GM18499 (cell line): ENCODE measurements around the gene P2RX7.
"Not testable (repeated sequence)": the region's sequence is repeated elsewhere in the genome, so short reads cannot be mapped to it uniquely, and the experiment has no call there.

Experiments
- ATAC-seq: cut with Tn5 transposase; IDR thresholded peaks from one replicate; pipeline ENCODE4 v1.9.1; 2021; ENCODE audit warnings: moderate number of reproducible peaks; ENCODE audit not compliant: insufficient read depth, unreplicated experiment

Gene P2RX7

DNA sequence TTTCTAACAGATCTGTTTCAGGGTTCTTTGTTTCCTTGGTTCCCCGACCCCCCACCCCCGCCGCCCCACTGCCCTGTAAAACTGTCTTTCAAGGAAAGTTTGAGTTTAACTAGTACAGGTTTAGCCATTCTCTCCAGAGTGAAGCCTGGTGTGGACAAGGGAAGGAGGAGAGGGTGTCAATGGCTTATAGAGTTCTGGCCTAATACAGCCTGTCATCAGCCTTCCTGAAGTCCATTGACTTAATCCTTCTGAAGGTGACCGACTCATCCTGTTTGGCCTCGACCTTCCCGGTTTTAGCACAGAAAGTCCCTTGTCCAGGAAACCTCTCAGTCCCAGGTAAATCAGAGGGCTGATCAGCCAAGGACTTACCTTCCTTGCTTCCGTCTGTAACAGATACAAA, 66.3 kb downstream of the P2RX7 start:
- ATAC-seq = no peak

DNA sequence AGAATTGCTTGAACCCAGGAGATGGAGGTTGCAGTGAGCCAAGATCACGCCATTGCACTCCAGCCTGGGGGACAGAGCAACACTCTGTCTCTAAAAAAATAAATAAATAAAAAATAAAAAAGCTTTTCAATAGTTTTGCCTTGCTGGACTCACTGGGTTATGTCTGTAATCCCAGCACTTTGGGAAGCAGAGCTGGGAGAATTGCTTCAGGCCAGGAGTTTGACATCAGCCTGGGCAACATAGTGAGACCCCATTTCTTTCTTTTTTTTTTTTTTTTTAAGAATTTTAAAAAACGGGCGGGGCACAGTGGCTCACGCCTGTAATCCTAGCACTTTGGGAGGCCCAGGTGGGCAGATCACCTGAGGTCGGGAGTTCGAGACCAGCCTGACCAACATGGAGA, 68.5 kb downstream of the P2RX7 start:
- ATAC-seq = not testable (repeated sequence)

DNA sequence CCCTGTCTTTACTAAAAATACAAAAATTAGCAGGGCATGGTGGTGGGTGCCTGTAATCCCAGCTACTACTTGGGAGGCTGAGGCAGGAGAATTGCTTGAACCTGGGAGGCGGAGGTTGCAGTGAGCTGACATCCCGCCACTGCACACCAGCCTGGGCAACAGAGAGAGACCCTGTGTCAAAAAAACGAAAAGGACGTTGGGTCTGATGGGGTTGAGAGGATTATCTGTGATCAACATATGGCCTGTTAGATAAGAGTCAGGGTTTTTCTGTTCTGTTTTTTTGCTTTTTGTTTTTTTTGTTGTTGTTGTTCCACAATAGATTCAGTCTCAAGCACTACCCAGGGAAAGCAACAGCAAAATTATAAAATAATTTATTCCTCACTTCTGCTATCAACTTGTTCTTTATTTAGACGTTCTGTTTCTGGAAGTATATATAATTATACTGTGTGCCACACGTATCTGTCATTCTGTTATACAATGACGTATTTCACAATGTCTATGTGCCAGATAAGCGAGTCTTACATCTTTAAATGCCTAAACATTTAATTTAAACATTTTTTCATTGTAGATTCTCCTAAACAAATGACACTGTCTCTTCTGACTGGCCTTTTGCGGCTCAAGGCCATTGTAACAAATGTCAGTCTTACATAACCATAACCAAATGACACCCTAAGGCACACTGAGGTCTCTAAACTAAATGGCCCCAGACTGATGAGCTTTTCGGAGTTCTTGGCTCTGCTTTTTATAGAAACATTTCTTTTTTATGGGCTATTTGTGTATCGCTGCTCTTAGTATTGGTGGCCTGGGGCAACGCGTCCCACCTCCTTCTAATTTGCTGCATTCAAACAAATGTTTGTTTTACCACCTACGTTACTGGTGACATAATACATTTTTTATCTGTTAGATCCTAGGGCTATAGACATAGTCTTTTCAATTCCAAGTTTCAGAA, 70.0 kb downstream of the P2RX7 start:
- ATAC-seq = no peak

DNA sequence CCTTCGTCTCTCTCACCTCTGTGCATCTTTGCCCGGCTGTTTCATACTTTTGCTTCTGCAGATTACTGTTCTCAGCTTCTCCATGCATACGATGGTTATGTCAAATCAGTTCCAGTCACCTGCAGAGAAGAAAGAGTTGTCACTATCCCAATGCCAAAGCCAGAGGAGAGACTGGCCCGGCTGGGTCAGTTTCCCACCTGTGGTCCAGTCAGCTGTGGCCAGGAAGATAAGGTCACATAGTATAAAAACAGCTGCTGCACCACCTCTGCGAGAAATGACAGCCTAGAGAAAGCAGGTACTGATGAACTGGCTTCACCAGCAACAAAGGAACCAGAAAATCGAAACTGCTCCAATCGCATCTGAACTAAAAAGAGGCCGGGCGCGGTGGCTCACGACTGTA, 70.8 kb downstream of the P2RX7 start:
- ATAC-seq = no peak

DNA sequence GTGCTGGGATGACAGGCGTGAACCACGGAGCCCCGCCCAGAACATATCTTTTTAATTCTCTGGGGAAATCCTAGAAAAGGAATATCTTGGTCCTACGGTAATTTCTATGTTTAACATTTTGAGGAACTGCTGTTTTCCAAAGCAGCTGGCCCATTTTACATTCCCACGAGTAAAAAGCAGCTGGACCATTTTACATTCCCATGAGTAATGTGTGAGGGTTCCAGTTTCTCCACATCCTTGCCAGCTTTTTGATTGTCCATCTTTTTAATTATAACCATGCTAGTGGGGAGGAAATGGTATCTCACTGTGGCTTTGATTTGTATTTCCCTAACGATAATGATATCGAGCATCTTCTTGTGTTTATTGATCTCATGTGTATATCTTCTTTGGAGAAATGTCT, 72.8 kb downstream of the P2RX7 start:
- no peak for ATAC-seq

DNA sequence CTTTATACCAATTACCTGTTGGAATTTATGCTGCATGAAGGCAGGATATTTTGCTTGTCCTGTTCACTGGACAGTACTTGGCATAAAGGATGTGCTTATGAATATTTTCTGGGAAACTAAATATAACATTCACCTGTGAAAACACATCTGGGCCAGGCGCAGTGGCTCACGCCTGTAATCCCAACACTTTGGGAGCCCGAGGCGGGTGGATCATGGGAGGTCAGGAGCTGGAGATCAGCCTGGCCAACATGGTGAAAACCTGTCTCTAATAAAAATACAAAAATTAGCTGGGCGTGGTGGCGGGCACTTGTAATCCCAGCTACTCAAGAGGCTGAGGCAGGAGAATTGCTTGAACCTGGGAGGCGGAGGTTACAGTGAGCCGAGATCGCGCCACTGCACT, 75.9 kb downstream of the P2RX7 start:
- not testable (repeated sequence) for ATAC-seq

DNA sequence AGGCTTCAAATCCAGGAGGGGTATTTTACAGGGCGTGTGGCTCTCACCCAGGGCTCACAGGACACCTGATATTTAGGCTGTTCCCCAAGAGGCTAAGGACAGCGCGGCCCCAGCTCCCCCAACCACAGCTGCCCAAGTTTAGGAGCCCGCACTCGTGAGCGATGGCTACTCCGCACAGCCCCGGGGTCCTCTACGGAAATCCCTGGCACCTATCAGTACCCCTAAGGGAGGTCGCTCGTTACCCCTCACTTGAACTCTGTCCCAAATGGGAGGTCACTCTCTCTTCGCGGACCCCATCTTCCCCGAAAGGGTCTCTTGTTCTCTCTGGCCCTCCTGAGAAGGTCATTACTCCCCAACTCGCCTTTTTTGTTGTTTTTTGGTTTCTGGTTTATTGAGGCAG, 76.5 kb downstream of the P2RX7 start:
- no peak for ATAC-seq

DNA sequence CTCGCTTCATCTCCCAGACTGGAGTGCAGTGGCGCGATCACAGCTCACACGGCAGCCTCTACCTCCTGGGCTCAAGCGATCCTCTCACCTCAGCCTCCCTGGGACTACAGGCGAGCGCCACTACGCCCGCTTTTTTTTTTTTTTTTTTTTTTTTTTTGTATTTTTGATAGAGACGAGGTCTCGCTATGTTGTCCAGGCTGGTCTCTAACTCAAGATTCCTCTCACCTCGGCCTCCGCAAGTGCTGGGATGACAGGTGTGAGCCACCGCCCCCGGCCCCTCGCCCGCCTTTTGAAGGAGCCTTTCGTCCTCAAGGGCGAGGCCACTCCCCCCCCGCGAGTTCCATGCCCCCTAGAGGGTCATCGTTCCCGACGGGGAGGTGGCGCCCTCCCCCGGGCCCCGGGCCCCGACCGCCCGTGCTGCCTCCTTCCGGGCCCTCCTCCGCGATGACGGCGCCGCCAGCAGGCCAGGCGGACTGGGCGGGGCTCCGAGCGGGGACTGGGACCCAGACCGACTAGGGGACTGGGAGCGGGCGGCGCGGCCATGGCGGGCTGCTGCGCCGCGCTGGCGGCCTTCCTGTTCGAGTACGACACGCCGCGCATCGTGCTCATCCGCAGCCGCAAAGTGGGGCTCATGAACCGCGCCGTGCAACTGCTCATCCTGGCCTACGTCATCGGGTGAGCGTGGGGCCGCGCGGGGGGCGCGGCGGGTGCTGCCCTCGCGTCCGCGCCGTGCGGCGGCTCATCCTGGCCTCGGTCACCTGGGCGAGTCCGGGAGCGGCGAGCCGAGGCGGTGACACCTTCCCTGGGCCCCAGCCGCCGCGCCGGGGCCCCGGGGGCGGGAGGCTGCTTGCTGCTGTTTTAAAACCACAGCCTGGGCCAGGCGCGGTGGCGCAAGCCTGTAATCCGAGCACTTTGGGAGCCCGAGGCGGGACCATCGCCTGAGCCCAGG, 77.2 kb downstream of the P2RX7 start, which contains the start of gene P2RX4:
TSS of gene P2RX4 (plus strand) at position 506 of the 949 bp plus-strand sequence. CDS start at position 542, 36 bp downstream.
- ATAC-seq = peak; percentile 40

DNA sequence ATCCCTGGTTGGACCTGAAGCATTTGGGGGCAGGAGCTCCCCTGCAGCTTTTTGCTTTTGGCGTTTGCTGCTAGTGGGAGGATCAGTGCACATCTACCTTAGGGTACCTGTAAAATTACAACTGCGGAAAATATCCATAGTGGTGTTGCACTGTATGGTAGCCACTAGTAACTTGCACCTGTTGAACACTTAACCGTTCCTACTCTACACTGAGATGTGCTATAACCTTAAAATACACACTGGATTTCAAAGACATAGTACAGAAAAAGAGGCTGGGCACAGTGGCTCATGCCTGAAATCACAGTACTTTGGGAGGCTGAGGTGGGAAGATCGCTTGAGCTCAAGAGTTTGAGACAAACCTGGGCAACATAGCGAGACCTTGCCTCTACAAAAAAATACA, 80.2 kb downstream of the P2RX7 start:
- no peak for ATAC-seq

DNA sequence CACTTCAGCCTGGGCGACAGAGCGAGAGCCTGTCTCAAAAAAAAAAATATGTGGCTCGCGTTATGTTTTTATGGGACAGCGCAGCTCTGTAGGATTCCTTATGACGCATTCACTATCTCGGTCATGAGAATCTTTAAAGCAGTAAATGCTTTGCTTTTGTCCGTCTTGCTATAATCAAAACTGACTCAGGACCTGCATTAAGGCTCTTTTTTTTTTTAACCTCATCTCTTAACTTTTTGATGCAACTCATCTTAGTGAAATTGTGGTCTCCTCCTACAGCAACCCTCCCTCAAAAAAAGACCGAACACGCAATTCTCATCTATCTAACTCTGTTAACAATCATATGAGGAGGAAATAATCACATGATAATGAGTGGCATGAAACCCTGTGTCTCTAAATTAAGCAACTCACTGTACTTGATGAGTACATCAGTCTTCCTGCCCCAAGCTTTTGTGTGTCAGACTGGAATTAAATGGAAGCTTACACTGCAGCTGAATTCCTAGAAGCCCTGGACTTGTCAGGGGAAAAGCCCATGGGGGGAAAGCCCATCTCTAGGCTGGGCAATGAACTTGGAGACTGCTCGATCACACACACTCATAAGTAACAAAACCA, 81.6 kb downstream of the P2RX7 start:
- no peak for ATAC-seq

DNA sequence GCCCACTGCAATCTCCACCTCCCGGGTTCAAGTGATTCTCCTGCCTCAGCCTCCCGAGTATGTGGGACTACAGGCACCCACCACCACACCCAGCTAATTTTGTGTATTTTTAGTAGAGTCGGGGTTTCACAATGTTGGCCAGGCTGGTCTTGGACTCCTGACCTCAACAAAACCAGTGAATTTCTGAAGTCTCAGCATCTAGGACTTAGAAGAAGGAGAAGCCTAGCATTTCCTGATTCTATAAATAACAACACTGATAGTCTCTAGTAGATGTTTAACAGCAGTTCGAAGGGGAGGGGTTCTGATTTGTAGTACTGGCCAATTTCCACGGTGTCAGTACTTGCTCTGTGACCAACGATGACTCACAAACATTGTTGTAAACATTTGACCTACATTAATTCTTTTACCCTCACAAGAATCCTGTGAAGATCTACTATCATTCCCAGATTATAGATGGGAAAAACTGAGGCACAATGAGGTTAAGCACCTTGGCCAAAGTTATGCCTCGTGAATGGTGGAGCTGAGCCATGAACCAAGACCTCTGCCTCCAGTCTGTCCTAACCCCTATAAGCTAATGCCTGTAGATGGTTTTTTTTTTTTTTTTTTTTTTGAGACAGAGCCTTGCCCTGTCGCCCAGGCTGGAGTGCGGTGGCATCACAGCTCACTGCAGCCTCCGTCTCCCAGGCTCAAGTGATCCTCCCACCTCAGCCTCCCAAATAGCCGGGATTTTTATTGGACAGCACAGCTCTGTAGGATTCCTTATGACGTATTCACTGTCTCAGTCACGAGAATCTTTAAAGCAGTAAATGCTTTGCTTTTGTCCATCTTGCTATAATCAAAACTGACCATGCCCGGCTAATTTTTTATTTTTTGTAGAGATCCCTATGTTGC, 82.4 kb downstream of the P2RX7 start:
- ATAC-seq = no peak

DNA sequence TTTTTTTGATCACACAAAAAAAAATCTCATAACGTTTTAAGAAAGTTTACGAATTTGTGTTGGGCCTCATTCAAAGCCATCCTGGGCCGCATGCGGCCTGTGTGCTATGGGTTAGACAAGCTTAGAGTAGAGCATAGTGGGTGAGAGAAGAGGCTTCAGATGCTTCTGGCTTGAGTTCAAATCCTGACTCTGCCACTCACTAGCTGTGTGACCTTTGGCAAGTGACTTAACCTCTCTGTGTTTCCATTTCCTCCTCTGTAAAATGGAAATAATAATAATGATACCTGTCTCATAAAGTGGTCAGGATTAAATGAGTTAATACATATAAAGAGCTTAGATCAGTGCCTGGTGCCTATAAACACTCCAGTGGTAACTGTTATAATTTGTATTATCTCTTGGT, 83.4 kb downstream of the P2RX7 start:
- ATAC-seq = no peak

DNA sequence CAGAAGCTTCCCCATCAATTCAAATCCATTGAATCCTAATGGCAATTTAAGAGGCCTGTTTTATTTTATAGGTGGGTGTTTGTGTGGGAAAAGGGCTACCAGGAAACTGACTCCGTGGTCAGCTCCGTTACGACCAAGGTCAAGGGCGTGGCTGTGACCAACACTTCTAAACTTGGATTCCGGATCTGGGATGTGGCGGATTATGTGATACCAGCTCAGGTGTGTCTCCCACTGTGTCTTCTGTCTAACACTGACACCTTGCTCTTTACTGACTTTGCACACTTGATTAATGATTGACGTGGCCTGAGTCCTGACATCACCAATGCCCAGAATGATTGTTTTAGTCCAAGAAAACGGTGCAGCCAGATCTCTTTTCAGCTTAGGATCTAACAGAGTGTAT, 84.4 kb downstream of the P2RX7 start:
- no peak for ATAC-seq

DNA sequence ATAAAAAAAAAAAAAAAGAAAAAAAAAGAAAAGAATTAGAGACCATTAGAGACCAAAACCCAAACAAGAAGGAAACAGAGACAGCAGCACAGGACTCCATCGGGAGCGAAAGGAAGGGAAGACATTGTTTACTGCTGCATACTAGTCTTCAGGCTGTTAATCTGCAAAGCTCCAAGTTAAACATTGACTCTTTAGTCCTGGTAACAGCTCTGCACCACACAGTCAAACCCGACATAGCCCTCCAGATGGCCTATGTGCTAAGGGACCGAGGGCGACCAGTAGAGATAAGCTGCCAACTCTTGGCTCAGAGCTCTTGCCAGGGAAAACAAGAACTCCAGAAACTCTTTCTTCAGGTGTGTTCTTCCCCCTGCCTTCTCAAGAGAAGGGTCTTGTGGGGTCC, 85.1 kb downstream of the P2RX7 start:
- ATAC-seq = no peak

DNA sequence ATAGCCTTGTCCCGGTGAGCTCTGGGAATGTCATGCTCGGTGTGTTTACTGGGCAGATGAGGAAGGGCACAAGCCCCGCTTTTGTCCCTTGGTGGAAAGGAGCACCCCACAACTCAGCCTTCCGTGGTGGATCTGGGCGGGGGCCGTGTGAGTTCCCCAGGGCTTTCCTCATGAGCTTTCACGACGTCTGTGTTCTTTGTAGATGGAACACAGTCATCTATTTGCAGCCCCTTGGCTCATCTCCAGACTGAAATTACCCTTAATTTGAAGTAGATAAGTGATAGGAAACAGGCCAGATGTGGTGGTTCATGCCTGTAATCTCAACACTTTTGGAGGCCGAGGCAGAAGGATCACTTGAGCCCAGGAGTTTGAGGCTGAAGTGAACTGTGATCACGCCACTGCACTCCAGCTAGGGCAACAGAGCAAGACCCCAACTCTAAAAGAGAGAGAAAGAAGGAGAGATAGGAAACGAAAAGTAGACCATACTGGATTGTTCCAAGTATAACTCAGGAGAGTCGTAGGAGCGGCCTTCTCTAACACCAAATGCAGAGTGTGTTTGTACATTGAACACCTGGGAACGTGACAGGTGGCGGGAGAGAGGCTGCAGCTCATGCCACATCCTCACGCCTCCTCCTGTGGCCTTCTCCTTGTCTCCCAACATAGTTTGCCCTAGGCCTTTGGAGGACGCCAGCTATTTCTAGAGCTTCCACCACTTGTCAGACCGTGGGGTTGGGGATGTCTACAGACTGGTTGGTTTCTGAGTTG, 86.1 kb downstream of the P2RX7 start:
- ATAC-seq = no peak

DNA sequence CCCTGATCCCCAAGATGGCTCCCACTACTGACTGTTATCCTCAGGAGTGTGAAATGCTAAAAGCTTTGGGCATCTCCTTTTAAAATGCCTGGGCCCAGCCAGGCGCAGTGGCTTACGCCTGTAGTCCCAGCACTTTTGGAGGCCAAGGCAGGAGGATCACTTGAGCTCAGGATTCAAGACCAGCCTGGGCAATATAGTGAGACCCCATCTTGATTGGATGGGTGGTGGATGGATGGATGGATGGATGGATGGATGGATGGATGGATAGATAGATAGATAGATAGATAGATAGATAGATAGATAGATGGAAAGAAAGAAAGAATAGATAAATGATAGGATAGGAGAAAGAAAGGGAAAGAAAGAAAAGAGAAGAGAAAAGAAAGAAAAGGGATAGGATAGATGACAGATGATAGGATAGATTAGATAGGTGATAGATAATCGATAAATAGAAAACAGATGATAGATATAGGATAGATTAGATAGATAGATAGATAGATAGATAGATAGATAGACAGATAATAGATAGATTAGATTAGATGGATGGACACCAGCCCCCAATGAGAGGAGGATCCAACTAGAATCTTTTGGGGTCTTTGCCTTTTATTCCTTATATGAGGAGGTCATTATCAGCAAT, 86.8 kb downstream of the P2RX7 start:
- ATAC-seq = no peak

DNA sequence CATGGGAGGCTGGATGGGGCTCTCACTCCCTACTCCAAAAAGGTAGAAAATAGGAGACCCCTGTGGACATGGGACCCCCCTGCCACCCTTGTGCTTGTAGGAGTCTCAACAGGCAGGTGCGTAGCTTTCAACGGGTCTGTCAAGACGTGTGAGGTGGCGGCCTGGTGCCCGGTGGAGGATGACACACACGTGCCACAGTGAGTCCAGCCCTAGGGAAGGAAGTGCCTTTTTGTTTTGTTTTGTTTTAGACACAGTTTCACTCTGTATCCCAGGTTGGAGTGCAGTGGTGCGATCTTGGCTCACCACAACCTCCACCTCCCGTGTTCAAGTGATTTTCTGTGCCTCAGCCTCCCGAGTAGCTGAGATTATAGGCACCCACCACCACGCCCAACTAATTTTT, 90.2 kb downstream of the P2RX7 start:
- ATAC-seq = no peak
